C4-2B (cell line): ENCODE data around the gene TSGA10IP.

Experiments
- H3K27ac ChIP-seq: fragments of 450-650 bp; 2 replicates; pipeline ENCODE4 v1.5.1; 2017
- CTCF ChIP-seq: fragments of 450-650 bp; conservative IDR thresholded peaks from 2 replicates; pipeline ENCODE4 v1.5.1; 2017; ENCODE audit warnings: mild to moderate bottlenecking
- ZFX ChIP-seq: fragments of 450-650 bp; IDR thresholded peaks from 2 replicates; pipeline ENCODE4 v1.6.1; 2017

The TSGA10IP gene

GRCh38 chr11:65941720-65942310, 3.5 kb upstream of the TSGA10IP start:
- TF ChIP-seq CTCF = no peak
- no peak overlapping the region for H3K27ac ChIP-seq

GRCh38 chr11:65942531-65942930, 2.7 kb upstream of the TSGA10IP start:
- no peak overlapping the region for H3K27ac ChIP-seq
- no peak for TF ChIP-seq CTCF
- no peak for TF ChIP-seq ZFX

GRCh38 chr11:65944191-65944590, 1.1 kb upstream of the TSGA10IP start:
- TF ChIP-seq CTCF (no peak), ZFX (no peak)

DNA sequence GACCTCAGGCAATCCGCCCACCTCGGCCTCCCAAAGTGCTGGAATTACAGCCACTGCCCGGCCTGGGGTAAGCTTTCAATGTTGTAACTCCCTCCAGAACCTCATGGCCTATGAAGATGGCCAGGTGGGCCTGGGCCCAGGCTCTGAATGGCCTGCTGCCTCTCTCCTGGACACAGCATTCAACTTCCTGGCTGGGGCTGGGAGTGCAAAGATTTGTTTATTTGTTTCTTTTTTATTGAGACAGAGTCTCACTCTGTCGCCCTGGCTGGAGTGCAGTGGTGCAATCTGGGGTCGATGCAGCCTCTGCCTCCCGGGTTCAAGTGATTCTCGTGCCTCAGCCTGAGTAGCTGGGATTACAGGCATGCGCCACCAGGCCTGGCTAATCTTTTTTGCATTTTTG, 513 bp upstream of the TSGA10IP start:
- TF ChIP-seq CTCF (no peak), ZFX (no peak)
- H3K27ac ChIP-seq = no peak overlapping the region

More at GRCh38 chr11:65944191-65944590, 1.1 kb upstream of the TSGA10IP start:
- no peak overlapping the region for H3K27ac ChIP-seq

GRCh38 chr11:65945941-65946558, 770 bp downstream of the TSGA10IP start:
- no peak for TF ChIP-seq ZFX
- no peak for TF ChIP-seq CTCF
- H3K27ac ChIP-seq = no peak overlapping the region

GRCh38 chr11:65946655-65947054, 1.4 kb downstream of the TSGA10IP start:
- no peak overlapping the region for H3K27ac ChIP-seq
- TF ChIP-seq ZFX = no peak
- TF ChIP-seq CTCF = no peak

DNA sequence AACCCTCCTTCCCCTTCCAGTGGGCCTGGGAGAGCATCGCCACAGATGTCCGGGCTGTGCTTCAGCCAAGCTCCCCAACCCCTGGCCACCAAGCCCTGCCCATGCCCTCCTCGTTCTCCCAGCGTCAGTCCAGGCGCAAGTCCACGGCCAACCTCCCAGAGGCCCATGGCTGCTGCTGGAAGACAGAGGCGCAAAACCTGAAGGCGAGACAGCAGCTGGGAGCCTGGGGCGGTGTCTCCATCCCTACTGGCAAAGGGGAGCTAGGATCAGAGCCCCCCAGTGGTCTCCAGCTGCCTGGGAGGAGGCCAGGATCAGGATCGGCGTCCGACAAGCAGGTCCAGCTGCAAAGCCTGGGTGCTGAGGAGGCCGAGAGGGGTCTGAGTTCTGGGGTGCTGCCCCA, 1.9 kb downstream of the TSGA10IP start:
- H3K27ac ChIP-seq = no peak overlapping the region

More for the DNA sequence above, 1.9 kb downstream of the TSGA10IP start:
- no peak for TF ChIP-seq CTCF
- no peak for TF ChIP-seq ZFX
